RWPE2 (cell line): ENCODE measurements around the gene TRAF5.

Experiments
- ATAC-seq: fragments of 200-7000 bp; cut with Tn5 transposase; 3 replicates; pipeline ENCODE4 v1.9.1; 2021; ENCODE audit warnings: low read depth
- DNase-seq: peaks from one replicate; pipeline ENCODE4 v3.0.0-alpha.2; 2020; ENCODE audit warnings: low spot score
- H3K27ac ChIP-seq: fragments of 450-650 bp; 2 replicates; pipeline ENCODE4 v1.5.1; 2017; ENCODE audit warnings: mild to moderate bottlenecking; ENCODE audit not compliant: poor library complexity, severe bottlenecking
- H3K27me3 ChIP-seq: fragments of 250-450 bp; sonication (Bioruptor Pico); 2 replicates; pipeline ENCODE4 v1.5.1; 2021; ENCODE audit warnings: mild to moderate bottlenecking, moderate library complexity; ENCODE audit not compliant: insufficient read depth, poor library complexity, severe bottlenecking
- H3K36me3 ChIP-seq: fragments of 250-450 bp; sonication (Bioruptor Pico); 2 replicates; pipeline ENCODE4 v1.5.1; 2020; ENCODE audit warnings: low read depth, mild to moderate bottlenecking, moderate library complexity
- H3K4me1 ChIP-seq: fragments of 250-450 bp; sonication (Bioruptor Pico); 2 replicates; pipeline ENCODE4 v1.5.1; 2021; ENCODE audit warnings: mild to moderate bottlenecking, moderate library complexity; ENCODE audit not compliant: insufficient read depth, poor library complexity, severe bottlenecking
- H3K4me3 ChIP-seq: fragments of 250-450 bp; sonication (Bioruptor Pico); 2 replicates; pipeline ENCODE4 v1.5.1; 2021; ENCODE audit warnings: mild to moderate bottlenecking, moderate library complexity; ENCODE audit not compliant: severe bottlenecking
- H3K9me3 ChIP-seq: fragments of 250-450 bp; sonication (Bioruptor Pico); 2 replicates; pipeline ENCODE4 v1.5.1; 2021; ENCODE audit warnings: mild to moderate bottlenecking, moderate library complexity; ENCODE audit not compliant: severe bottlenecking
- TF ChIP-seq, protein P1 (sequence below): fragments of 450-650 bp; IDR thresholded peaks from one replicate; pipeline ENCODE4 v1.5.1; 2017; ENCODE audit warnings: mild to moderate bottlenecking, moderate library complexity; ENCODE audit not compliant: poor library complexity, severe bottlenecking

The TRAF5 gene

DNA sequence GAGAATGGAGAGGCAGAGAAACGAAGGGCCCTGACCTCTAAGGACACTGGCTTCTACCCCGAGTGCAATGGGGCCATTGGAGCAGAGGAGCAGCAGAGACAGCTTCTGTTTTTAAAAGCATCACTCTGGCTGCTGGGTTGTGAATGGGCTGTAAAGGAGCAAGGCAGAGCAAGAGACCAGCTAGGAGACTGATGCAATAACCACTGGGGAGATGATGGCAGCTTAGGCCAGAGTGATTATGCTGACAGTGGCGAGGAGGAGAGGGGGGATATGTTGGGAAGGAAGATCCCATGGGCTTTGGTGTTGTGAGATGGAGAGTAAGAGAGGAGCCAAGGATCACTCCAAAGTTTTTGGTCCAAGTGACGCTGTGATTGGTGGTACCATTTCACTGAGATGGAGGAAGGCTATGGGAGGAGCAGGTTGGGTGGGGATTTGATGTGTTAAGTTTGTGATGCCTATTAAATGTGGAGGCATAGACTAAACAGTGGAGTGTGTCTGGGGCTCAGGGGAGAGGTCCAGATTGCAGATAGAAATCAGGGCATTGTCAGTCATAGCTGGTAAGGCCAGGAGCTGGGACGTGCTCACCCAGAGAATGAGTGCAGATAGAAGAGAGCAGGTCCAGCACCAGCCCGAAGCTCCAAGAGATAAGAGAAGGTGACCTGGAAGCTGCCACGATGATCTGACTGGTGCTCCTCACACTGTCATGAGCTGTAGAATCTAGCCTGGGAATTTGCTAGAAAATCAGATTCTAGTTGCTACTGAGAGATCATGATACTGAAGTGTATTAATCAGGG, 11.0 kb downstream of the TRAF5 start:
- no peaks in the 10 kb centered on the region for H3K27me3 ChIP-seq
- DNase-seq (no peak), ATAC-seq (no peak)
- H3K4me1 ChIP-seq: no peaks in the 10 kb centered on the region
- no peaks in the 10 kb centered on the region for H3K36me3 ChIP-seq
- no peak overlapping the region for H3K27ac ChIP-seq
- TF ChIP-seq, protein P1, sequence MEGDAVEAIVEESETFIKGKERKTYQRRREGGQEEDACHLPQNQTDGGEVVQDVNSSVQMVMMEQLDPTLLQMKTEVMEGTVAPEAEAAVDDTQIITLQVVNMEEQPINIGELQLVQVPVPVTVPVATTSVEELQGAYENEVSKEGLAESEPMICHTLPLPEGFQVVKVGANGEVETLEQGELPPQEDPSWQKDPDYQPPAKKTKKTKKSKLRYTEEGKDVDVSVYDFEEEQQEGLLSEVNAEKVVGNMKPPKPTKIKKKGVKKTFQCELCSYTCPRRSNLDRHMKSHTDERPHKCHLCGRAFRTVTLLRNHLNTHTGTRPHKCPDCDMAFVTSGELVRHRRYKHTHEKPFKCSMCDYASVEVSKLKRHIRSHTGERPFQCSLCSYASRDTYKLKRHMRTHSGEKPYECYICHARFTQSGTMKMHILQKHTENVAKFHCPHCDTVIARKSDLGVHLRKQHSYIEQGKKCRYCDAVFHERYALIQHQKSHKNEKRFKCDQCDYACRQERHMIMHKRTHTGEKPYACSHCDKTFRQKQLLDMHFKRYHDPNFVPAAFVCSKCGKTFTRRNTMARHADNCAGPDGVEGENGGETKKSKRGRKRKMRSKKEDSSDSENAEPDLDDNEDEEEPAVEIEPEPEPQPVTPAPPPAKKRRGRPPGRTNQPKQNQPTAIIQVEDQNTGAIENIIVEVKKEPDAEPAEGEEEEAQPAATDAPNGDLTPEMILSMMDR: no peak
- no peak overlapping the region for H3K4me3 ChIP-seq
- no peaks in the 10 kb centered on the region for H3K9me3 ChIP-seq

DNA sequence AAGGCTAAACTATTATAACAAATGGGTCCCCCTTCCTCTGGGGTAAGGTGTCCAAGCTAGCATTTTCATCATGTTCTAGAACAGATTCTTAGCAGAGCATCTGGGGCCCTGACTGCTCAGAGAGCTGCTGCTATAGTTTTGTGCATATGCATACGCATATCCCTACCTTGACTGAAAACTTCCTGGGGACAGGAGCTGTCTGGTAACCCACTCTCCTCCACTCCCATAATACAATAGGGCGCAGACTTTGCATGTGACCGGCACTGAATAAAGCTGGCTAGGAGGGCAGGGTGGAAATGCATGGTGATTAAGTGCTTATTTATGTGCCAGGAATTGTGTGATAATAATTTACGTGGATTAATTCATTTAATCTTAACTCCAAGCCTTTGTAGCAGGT, 11.6 kb downstream of the TRAF5 start:
- H3K27ac ChIP-seq: no peak overlapping the region
- no peak for DNase-seq
- TF ChIP-seq, protein P1: no peak
- no peaks in the 10 kb centered on the region for H3K36me3 ChIP-seq
- no peaks in the 10 kb centered on the region for H3K27me3 ChIP-seq
- no peak overlapping the region for H3K4me3 ChIP-seq
- ATAC-seq: no peak
- H3K4me1 ChIP-seq: no peaks in the 10 kb centered on the region
- H3K9me3 ChIP-seq: no peaks in the 10 kb centered on the region

DNA sequence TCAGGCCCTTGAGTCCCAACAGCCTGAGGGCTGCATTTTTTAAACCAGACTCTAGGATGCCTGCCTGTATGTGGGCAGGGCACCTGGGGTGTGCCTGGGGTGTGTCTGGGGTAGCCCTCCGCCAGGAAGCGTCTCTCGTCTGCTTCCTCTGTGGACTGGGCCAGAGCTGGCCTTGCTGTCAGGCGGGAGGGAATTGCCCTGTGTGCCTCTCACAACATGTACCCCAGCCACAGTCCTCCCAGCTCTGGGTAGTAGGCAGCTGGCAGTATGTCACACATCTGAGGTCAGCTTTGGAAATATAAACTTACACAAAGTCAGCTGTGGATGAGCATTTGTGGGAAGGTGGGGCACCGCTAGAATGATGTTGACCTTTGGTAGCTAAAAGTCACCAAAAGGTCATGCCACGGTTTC, 13.0 kb downstream of the TRAF5 start:
- H3K9me3 ChIP-seq: no peaks in the 10 kb centered on the region
- ATAC-seq (no peak), DNase-seq (no peak)
- no peaks in the 10 kb centered on the region for H3K4me1 ChIP-seq
- H3K36me3 ChIP-seq: no peaks in the 10 kb centered on the region
- H3K27ac ChIP-seq: no peak overlapping the region
- no peaks in the 10 kb centered on the region for H3K27me3 ChIP-seq
- TF ChIP-seq, protein P1: no peak
- H3K4me3 ChIP-seq: no peak overlapping the region

DNA sequence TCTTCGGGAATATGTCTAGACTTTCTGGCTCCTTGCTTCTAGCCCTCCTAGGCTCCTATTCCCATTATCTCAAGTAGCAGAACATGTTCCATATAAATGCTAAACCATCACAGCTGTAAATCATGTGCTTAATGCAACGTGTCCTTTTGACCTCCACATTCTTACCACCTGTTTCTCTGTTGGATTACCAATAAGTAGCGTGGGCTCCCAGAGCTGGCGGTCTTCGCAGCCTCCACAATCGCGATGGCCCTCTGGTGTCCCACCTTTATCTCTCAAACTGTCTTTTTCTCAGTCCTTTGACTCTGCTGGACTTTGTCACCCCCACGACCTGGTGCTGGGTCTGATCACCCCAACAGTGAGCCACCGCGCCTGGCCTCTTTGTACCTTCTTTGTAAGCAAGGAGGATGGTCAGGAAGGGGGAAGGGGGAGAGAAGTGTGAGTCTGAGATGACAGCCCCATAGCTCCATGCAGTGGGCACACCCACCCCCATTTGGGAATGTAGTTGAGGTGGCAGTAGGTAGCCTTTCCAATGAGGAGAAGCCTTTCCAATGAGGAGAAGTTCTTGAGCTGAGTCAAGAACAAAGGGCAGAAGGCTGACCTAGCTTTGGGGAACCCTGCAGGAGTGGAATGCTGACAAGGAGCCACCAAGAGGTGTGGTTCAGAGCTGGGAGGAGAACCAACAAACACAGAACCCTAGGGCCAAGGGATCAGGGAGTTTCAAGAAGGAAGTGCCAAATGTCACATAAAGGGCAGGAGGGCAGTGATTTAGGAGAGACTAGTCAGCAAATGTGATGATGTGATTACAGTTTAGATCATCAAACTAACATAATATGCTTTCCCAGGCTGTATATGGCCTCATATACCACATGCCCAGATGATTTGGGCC, 14.2 kb downstream of the TRAF5 start:
- DNase-seq (no peak), ATAC-seq (no peak)
- no peak overlapping the region for H3K27ac ChIP-seq
- no peaks in the 10 kb centered on the region for H3K9me3 ChIP-seq
- H3K27me3 ChIP-seq: no peaks in the 10 kb centered on the region
- H3K4me1 ChIP-seq: no peaks in the 10 kb centered on the region
- no peaks in the 10 kb centered on the region for H3K36me3 ChIP-seq
- TF ChIP-seq, protein P1: no peak
- H3K4me3 ChIP-seq: no peak overlapping the region
